Left renal cortex interstitium (tissue), 4 donors: ENCODE results near the gene C3orf20. TPM values are rescaled to one million over a fixed set of nuclear protein-coding genes. Genes with fewer than 3 reads are reported as not detected.
"Not testable (repeated sequence)": the region's sequence is repeated elsewhere in the genome, so short reads cannot be mapped to it uniquely, and the experiment has no call there.

Experiments used
- DNase-seq, 4 donors: peaks; one replicate each; pipeline ENCODE4 v3.0.0-alpha.2; 2013; ENCODE audit warnings: low read depth in 4 of 4, low spot score in 2 of 4, missing footprints in 1 of 4
- polyA plus RNA-seq, 4 donors: library from polyadenylated mRNA; unstranded; fragments of 120-200 nt; gene quantifications; one replicate each; pipeline ENCODE4 v1.2.1, GENCODE V29; 2013; ENCODE audit not compliant: insufficient read length in 4 of 4

The C3orf20 gene
- polyA plus RNA-seq, 4 donors, result 0.19 to 0.56 (median 0.31) TPM

DNA sequence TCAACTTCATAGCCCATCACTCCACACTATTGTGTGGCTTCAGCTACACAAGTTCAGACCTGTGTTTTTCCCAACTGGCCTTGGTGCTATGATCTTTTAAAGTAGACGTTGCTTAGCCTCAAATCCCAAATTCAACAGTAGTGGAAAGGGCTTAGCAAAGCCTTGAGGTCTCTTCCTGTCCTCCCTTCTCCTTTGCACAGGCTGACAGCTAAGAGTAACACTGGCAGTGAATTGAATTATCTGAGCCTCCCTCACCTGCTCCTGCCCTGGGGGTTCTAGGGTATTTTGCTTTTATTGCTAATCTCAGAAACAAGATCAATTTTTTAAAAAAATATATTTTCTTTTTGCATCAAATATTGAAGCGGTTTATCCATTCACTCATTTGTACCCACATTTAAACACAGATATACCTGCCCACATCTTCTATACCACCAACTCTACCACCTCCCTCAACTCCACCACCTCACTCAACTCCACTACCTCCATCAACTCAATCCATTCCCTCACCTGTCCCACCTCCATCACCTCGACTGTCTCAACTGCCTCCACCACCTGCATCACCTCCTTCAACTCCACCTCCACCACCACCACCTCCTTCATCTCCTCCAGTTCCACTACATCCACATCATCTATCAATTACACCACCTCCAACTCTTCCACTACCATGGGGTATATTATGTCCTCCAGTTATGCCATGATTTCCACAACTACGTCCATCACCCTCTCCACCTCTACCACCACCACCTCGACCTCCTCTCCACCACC lies 133.7 kb downstream of the C3orf20 start:
- DNase-seq, result no peak

DNA sequence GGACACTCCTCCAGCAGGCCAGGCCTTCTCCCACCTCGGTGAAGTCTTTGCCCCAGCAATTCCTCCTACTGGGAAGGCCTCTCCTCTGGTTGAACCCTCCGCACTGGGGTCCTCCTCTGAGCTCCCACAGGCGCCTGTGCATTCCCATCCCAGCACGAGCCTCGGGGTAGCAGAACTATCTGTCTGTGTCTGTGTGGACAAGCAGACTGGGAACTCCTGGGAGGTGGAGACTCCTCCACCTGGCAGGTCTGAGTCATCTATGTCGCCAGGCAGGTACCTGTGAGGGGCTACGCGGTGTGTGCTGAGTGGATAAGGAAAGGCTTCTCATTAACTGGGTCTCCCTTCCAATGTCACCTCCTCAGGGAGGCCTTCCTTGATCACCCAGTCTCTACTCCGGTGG lies 134.7 kb downstream of the C3orf20 start:
- not testable (repeated sequence) for DNase-seq

DNA sequence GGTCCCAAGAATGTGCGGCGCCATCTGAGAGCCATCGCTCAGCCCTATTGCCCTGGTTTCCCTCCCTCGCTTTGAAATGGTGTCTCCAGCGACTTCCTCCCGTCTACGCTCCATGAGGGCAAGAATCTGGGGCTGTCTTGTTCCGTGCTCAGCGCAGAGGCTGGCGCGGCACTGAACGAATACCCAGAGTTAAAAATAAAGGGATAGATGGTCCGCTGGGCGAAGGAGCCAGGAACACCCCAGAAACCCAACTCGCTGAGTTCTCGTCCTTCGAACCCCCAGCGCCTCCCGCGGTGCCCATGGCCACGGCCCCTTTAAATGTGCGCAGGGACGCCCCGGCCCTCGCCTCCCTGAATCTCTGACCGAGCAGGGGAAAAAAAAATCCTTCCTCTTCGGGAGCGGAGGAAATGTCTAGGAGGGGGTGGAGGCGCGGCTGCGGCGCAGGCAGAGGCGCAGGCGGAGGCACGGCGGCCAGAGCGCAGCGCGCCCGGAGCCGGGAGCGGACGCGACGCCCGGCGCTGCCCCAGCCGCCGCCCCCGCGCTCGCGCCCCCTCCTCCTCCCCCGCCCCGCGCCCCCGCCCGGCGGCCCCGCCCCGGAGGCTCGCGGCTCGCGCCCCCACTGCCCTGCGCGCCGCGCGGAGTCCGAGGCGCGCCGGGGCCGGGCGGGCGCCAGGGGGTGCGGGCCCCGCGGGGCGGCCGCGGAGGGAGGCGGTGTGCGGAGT lies 135.3 kb downstream of the C3orf20 start:
- no peak for DNase-seq

DNA sequence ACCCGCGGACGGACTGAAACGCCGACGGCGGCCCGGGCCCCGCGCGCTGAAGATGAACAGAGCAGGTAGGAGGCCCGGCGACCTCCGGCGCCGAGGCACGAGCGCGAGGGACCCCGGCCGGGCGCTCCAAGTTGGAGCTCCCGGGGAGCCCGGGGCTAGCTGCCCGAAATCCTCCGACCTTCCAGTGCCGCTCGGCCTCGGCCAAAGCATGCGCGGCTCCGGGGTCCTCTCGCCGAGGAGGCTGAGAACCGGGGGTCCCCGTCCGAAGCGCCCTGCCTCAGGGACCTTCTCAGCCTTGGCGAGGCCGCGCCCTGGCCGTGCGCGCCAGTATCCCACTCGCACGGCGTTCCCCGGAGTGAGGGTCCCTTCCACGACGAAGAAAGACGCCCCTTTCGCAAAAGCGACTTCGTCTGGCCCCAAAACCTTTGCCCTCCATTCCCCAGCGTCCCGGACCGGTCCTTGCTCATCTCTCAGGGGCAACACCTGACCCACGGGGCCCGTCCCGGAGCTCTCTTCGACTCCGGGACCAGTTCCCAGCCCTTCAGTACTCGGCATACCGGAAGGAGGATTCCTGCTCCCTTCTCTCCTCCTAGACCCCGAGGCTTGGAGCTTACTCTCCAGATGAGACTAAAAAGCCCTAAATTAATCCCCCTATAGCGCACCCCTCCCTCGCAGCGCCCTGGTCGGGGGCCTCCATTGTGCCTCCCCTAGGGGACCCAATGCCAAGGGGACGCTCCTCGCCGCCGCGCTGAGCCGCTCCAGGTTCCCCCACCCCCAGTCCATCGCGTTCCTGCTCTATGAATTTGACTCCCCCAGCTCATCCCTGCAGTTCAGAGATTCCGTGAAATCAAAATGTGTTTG lies 136.1 kb downstream of the C3orf20 start:
- DNase-seq, result no peak

DNA sequence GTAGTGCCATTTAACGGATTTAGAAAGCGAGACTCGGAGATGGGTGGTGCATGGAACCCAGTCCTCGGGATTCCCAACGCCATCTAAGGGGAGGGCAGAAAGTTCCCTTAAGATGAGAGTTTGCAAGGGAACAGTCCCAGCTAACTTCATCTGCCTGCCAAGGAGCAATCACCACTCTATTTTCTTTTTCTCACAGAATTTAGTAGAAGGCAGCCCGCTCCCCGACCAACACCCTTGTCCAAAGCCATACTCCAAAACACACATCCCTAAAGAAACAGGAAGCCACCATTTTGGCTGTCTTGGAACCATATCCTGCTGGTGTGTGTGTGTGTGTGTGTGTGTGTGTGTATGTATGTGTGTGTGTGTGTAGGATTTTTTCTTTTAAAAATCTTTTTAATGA lies 136.7 kb downstream of the C3orf20 start:
- DNase-seq, result no peak

DNA sequence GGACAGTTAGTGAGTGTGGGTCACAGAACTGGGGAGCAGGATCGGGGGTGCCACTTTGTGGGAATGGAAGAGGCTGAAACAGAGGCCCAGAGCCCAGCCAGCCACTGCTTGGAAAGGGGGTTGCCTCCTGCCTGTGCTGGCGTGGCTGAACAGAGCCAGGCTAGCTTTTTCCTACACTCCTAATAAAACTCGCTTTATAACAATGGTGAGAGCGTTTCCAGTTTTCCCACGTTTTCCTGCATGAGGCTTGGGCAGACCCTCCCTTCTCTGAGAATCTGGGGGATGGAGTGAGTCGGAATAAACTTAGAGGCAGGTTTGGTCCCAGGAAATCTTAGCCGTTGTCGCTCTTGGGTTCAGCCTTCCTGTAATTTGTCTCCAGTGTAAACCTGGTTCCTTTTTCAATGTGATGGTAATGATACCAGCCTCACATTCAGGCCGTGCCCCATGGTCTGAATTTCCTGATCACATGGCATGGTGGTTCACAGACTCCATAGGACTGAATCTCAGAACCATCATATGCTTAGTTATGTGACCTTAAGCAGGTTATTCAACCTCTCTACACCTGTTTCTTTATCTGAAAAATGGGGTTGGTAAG lies 137.4 kb downstream of the C3orf20 start:
- DNase-seq, result no peak

DNA sequence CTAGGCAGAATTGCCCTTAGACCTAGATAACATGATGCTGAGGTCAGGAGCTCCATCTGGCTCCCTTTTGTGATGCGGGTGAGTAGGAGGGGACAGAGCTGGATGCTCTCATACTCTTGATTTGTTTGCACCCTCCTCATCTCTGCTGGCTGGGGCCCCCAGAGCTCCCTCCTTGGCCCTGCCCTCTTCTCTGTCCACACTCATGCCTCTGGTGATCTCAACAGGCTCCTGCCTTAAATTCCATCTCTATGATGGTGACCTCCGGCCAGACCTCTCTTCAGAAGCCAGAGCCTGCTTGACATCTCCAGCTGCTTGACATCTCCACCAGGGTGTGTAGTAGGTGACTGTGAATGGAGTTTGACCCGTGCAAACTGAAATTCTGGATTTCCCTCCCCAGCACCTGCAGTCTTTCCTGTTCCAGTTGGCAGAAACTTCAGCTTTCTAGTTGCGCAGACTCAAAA lies 139.5 kb downstream of the C3orf20 start:
- no peak for DNase-seq

DNA sequence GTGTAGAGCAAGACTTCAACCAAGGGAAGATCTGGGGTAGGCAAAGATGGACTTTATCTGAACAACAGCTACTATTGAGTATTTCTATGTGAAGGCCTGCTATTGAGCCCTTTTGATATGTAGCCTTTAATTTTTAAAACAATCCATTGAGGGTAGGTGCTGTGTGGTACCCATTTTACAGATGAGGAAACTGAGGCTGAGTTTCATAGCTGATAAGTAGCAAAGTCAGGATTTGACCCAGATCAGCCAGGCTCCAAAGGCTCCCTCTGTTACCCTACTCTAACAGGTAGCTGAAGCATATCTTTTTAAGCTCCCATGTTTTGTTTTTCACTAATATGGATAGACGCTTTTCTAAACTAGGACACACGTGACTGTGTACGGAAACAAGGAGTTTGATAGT lies 141.4 kb downstream of the C3orf20 start:
- no peak for DNase-seq

DNA sequence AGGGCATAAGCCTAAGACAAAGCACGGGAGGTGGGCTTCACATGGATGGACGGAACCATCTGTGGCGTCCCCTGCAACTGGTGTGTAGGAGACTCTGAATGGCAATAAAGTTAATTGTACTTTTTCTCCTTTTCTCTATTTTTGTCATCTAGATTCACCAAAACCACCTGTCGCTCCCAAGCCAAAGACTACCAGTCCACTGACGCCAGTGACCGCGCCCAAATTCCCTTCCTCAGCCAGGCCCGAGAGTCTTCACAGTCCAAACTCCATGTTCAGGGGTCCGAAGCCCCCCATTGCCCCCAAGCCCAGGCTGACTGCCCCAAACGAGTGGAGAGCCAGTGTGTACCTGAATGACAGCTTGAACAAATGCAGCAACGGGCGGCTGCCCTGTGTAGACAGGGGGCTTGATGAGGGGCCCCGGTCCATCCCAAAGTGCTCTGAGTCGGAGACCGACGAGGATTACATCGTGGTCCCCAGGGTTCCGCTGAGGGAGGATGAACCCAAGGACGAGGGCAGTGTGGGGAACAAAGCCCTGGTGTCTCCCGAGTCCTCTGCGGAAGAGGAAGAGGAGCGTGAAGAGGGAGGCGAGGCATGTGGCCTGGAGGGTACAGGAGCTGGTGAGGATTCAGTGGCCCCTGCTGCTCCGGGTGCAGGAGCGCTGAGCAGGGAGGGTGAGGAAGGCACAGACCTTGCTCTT lies 144.0 kb downstream of the C3orf20 start, which contains the start of gene FGD5:
Gene FGD5, plus strand, starts transcription at position 159 of the 697 bp plus-strand sequence. Its CDS starts 110 bp downstream, at position 269.
- no peak for DNase-seq

DNA sequence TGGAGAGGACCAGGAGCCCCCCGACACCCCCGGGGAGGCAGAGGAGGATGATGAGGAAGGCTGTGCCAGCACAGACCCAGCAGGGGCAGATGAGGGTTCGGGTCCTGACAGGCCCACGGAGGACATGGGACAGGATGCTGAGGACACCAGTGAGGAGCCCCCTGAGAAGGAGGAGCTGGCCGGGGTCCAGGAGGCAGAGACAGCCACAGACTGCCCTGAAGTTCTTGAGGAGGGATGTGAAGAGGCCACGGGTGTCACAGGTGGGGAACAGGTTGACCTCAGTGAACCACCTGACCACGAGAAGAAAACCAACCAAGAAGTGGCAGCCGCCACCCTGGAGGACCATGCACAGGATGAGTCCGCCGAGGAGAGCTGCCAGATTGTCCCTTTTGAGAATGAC lies 144.7 kb downstream of the C3orf20 start:
- no peak for DNase-seq

DNA sequence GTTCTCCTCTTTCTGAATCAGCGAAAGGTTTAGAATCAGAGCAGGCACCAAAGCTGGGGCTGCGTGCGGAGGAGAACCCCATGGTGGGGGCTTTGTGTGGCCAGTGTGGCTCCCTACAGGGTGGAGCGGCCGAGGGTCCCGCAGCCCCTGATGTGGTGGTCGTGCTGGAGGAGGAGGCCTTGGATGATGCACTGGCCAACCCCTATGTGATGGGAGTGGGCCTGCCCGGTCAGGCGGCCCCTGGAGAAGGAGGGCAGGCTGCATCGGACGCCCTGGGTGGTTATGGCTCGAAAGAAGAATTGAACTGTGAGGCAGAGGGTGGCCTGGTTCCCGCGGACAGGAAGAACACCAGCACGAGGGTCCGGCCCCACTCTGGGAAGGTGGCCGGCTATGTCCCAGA lies 145.2 kb downstream of the C3orf20 start:
- DNase-seq, result no peak

DNA sequence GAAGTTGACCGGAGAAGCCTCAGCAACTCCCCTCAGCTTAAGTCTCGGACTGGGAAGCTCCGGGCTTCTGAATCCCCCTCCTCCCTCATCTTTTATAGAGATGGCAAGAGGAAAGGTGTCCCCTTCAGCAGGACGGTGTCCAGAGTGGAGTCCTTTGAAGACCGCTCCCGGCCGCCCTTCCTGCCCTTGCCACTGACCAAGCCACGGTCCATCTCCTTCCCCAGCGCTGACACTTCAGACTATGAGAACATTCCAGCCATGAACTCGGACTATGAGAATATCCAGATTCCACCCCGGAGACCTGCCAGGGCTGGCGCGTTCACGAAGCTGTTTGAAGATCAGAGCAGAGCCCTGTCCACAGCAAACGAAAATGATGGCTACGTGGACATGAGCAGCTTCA lies 146.2 kb downstream of the C3orf20 start:
- DNase-seq, result no peak

DNA sequence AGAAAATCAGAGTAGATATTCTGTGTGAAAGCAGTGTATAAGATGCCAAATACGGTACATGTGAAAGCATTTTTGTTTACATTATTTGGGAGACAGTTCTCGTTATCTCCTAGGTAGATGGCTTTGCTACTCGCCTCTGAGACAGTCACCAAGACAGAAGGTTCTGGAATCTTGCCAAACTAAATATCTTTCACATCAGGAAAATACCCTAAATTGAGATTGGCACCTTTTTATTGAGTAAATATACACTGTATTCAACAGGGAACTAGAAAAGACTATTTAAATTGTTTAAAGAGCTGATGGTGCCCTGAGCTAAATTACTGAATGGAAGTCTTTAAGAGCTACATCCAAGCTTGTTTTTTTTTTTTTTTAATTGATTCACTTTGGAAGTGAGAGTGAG lies 147.2 kb downstream of the C3orf20 start:
- DNase-seq, result no peak

Other genes with a start within 250 kb of the C3orf20 start
- 1 to 10 TPM in 2 of 4 donors, under 1 TPM in 2; 0.81 to 1.8 (median 1.2) TPM for gene GRIP2, start 134.8 kb upstream of the C3orf20 start, polyA plus RNA-seq
- 10 to 100 TPM; 27.2 to 37.6 (median 34.4) TPM for gene CCDC174, start 23.4 kb upstream of the C3orf20 start, polyA plus RNA-seq
- gene FGD5, start 143.8 kb downstream of the C3orf20 start, polyA plus RNA-seq, result 10 to 100 TPM; 21.0 to 25.0 (median 23.2) TPM